K562 (cell line): Measurements from ENCODE around the gene HNRNPF. TPM values are rescaled to one million over a fixed set of nuclear protein-coding genes. Genes with fewer than 3 reads are reported as not detected.

ENCODE experiments used
- CBX5 ChIP-seq: IDR thresholded peaks from 2 replicates; pipeline ENCODE4 v1.6.1; 2014; ENCODE audit warnings: low read depth, borderline replicate concordance
- FOXK1 ChIP-seq: sonication (generic); formaldehyde crosslinking; IDR thresholded peaks from 2 replicates; pipeline ENCODE4 v1.8.0; 2022; ENCODE audit warnings: missing genetic modification reagents, mild to moderate bottlenecking, borderline replicate concordance
- MYC ChIP-seq, 2 experiments: fragments of 250-450 bp in 1 of 2; sonication (Bioruptor Pico) in 1 of 2; IDR thresholded peaks; 2 replicates each; pipeline versions ENCODE4 v1.5.1 to v1.6.1; 2012 to 2021; ENCODE audit warnings: low read depth in 2 of 2, borderline replicate concordance in 1 of 2, improper control_type of control experiment in 1 of 2, low read length in 1 of 2, mild to moderate bottlenecking in 1 of 2, moderate library complexity in 1 of 2
- NRF1 ChIP-seq, 2 experiments: fragments of 450-650 bp; IDR thresholded peaks in 1 of 2; conservative IDR thresholded peaks in 1 of 2; 2 replicates each; pipeline ENCODE4 v1.6.1; 2014; ENCODE audit warnings: mild to moderate bottlenecking in 2 of 2
- SETDB1 ChIP-seq: IDR thresholded peaks from one replicate; pipeline ENCODE4 v1.6.1; 2012; ENCODE audit warnings: low read length, control low read depth, inconsistent platforms
- STAT6 ChIP-seq: sonication (generic); formaldehyde crosslinking; IDR thresholded peaks from 2 replicates; pipeline ENCODE4 v1.8.1; 2023; ENCODE audit warnings: mild to moderate bottlenecking, missing genetic modification reagents
- TCF15 ChIP-seq: fragments of 250-450 bp; sonication (Bioruptor Pico); IDR thresholded peaks from 2 replicates; pipeline ENCODE4 v1.8.0; 2022; ENCODE audit warnings: moderate library complexity, mild to moderate bottlenecking, inconsistent platforms
- THAP12 ChIP-seq: fragments of 250-450 bp; sonication (Bioruptor Pico); IDR thresholded peaks from 2 replicates; pipeline ENCODE4 v1.9.0; 2021; ENCODE audit warnings: mild to moderate bottlenecking, inconsistent platforms
- ZBED1 ChIP-seq: IDR thresholded peaks from 2 replicates; pipeline ENCODE4 v1.6.1; 2014
- ZKSCAN1 ChIP-seq: fragments of 150-350 bp; IDR thresholded peaks from 2 replicates; pipeline ENCODE4 v1.6.1; 2016; ENCODE audit warnings: low read depth, low read length
- ZNF77 ChIP-seq: fragments of 250-450 bp; sonication (Bioruptor Pico); IDR thresholded peaks from 2 replicates; pipeline ENCODE4 v1.5.0; 2020
- polyA plus RNA-seq, 8 experiments: library from polyadenylated mRNA; depleted of rRNA in 4 of 8; stranded (reverse) in 5 of 8; unstranded in 3 of 8; fragments of >200 nt; fragmentation: Nextera tagmentation in 2 of 8; fragmentation: Illumina TruSeq in 1 of 8; extraction: Ambion mirVana in 2 of 8; extraction: Trizol in 1 of 8; gene quantifications; 2 replicates each; pipeline versions ENCODE4 v1.2.1 to v1.2.3, GENCODE V29; 2011 to 2014; ENCODE audit warnings: inconsistent platforms in 1 of 8, missing spikeins in 1 of 8
- total RNA-seq, 7 experiments: library from RNA; depleted of rRNA in 6 of 7; stranded (reverse); fragments of >200 nt in 6 of 7; fragmentation: Illumina TruSeq in 2 of 7; extraction: Trizol in 2 of 7; gene quantifications; 2 replicates each; pipeline versions ENCODE4 v1.2.1 to v1.2.3, GENCODE V29; 2011 to 2021; ENCODE audit warnings: low replicate concordance in 1 of 7

Gene HNRNPF
- total and polyA plus RNA-seq, 9 of the 15 experiments (the other 6 are each of a cell fraction or from before 2014, with no cell fraction given): 192 to 489 (median 416) TPM

GRCh38 chr10:43396061-43396927 lies 12.7 kb downstream of the HNRNPF start (continued):
- TF ChIP-seq FOXK1 (CRISPR knock-in tag) (0 out of 2 replicates have a peak, but pooled peaks have one; percentile 77), ZNF77 (CRISPR knock-in tag) (no peak), THAP12 (0 out of 2 replicates have a peak, but pooled peaks have one; percentile 23), MYC (IDR thresholded peaks at IDR 0.05; ENCODE audit: low read depth, low read length) (peak; percentile 11; the same call in 1 of the 2 replicates), MYC (CRISPR knock-in tag; IDR thresholded peaks at IDR 0.05; ENCODE audit: borderline replicate concordance, low read depth) (peak; percentile 78; the same call in 1 of the 2 replicates), ZBED1 (peak; percentile 68; the same call in 1 of the 2 replicates), STAT6 (CRISPR knock-in tag) (no peak), SETDB1 (no peak), TCF15 (CRISPR knock-in tag) (0 out of 2 replicates have a peak, but pooled peaks have one; percentile 18), NRF1 (conservative IDR thresholded peaks at IDR 0.05 in 1 of 2, IDR thresholded peaks at IDR 0.05 in 1 of 2) (peak; percentile 81 to 84), CBX5 (no peak), ZKSCAN1 (0 out of 2 replicates have a peak, but pooled peaks have one; percentile 25)
